Memory B cell (primary cell): ENCODE measurements around the gene DLGAP5.
A peak's percentile ranks its signal among the peaks of the same experiment; 100 is the strongest.

Experiments
- ATAC-seq: fragments of 150-1000 bp; cut with Tn5 transposase; 2 replicates; pipeline ENCODE4 v1.10.0; 2021; ENCODE audit warnings: low read depth, mild to moderate bottlenecking, moderate library complexity
- DNase-seq, 2 donors: peaks; one replicate each; pipeline ENCODE4 v3.0.0; 2022; ENCODE audit warnings: low spot score in 2 of 2
- H3K27ac Mint-ChIP-seq: one replicate; pipeline ENCODE4 v1.8.0; 2022; ENCODE audit warnings: mild to moderate bottlenecking, moderate library complexity, mixed read lengths
- H3K27me3 Mint-ChIP-seq: one replicate; pipeline ENCODE4 v1.8.0; 2022; ENCODE audit warnings: mixed read lengths
- H3K36me3 Mint-ChIP-seq: one replicate; pipeline ENCODE4 v1.8.0; 2022; ENCODE audit warnings: mild to moderate bottlenecking, mixed read lengths
- H3K4me1 Mint-ChIP-seq: one replicate; pipeline ENCODE4 v1.8.0; 2022; ENCODE audit warnings: mixed read lengths
- H3K4me3 Mint-ChIP-seq: one replicate; pipeline ENCODE4 v1.8.0; 2022; ENCODE audit warnings: mild to moderate bottlenecking, moderate library complexity, mixed read lengths
- H3K9me3 Mint-ChIP-seq: one replicate; pipeline ENCODE4 v1.8.0; 2022; ENCODE audit warnings: mixed read lengths

Gene DLGAP5, protein sequence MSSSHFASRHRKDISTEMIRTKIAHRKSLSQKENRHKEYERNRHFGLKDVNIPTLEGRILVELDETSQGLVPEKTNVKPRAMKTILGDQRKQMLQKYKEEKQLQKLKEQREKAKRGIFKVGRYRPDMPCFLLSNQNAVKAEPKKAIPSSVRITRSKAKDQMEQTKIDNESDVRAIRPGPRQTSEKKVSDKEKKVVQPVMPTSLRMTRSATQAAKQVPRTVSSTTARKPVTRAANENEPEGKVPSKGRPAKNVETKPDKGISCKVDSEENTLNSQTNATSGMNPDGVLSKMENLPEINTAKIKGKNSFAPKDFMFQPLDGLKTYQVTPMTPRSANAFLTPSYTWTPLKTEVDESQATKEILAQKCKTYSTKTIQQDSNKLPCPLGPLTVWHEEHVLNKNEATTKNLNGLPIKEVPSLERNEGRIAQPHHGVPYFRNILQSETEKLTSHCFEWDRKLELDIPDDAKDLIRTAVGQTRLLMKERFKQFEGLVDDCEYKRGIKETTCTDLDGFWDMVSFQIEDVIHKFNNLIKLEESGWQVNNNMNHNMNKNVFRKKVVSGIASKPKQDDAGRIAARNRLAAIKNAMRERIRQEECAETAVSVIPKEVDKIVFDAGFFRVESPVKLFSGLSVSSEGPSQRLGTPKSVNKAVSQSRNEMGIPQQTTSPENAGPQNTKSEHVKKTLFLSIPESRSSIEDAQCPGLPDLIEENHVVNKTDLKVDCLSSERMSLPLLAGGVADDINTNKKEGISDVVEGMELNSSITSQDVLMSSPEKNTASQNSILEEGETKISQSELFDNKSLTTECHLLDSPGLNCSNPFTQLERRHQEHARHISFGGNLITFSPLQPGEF

DNA sequence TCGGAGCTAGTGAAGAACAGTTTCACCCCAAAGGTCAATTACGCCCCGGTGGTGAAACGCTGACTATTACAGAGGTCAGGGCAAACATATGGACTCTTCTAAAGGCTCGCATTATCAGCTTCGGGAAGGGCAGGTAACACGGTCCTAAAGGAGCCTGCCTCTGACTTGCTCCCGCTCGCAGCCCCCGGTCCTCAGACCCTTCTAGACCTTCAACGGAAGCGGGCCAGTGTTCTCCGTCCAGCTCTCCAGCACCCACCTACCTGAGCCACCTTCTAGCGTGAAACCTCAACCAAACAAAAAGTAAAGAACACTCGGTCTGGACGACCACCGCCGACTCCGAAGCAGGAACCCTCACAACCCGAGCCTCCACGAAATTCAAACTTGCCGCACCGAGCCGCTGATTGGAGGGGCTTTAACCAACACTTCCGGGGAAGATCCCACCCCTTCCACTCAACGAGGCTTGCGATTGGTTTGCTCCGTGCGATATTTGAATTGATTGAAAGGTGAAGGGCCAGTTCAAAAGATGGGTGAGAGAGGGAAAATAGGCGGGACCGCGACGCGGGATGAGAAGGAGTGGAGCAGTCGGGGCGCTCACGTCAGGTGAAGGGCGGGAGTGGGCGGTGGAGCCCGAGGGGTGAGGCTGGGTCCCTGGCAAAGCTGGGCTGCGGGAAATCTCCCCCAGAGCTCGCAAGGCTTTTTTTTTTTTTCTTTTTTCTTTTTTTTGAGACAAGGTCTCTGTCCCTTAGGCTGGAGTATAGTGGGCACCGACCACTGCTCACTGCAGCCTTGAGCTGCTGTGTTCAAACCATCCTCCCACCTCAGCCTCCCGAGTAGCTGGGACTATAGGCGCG, at the start of gene DLGAP5:
Gene DLGAP5 (minus strand): TSS at position 383 of the 851 bp plus-strand sequence. CDS start 2,406 bp downstream, outside the sequence.
- ATAC-seq = peak; percentile 99
- DNase-seq = peak; percentile 66 to 70
- Mint-ChIP-seq H3K4me3 (peak within 1 kb of the TSS; percentile 93), H3K36me3 (no peaks in the 10 kb centered on the region), H3K9me3 (no peaks in the 10 kb centered on the region), H3K4me1 (peaks cover 11% of the 10 kb centered on the region), H3K27me3 (no peaks in the 10 kb centered on the region), H3K27ac (peak within 1 kb of the TSS; percentile 67)

DNA sequence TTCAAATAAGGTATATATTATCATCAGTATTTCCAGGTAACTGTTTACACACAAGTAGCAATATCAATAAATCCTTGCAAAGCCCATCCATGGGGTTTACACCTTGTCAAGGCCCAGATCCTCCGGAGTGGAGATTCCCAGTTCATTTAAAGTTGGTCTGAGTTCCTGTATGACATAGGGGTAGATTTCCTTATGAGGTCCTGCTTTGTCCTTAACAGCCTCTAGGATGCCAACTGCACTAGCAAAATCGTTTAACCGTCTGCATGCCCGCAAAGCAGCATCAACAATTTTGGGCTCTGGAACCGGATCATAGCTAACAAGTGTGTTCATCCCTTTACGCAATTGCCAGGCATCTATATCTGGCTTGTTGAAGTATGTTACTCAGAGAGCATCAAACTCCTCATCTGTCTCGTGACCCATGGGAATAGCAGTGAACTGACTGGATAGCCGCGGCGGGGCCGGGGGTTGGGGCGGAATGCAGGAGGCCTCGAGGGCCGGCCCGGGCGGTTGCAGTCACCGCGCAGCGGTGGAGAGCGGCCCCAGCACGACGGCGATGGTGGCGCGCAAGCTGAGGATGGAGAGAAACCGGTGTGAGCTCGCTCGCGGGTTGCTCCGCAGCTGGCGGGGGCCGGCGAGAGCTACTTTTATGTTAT, 49.3 kb upstream of the DLGAP5 start:
- peaks cover 5% of the 10 kb centered on the region for H3K27me3 Mint-ChIP-seq
- no peak overlapping the region for H3K27ac Mint-ChIP-seq
- H3K36me3 Mint-ChIP-seq = no peaks in the 10 kb centered on the region
- H3K4me3 Mint-ChIP-seq = no peak overlapping the region
- no peak for DNase-seq
- no peak for ATAC-seq
- peaks cover 6% of the 10 kb centered on the region for H3K4me1 Mint-ChIP-seq
- no peaks in the 10 kb centered on the region for H3K9me3 Mint-ChIP-seq

DNA sequence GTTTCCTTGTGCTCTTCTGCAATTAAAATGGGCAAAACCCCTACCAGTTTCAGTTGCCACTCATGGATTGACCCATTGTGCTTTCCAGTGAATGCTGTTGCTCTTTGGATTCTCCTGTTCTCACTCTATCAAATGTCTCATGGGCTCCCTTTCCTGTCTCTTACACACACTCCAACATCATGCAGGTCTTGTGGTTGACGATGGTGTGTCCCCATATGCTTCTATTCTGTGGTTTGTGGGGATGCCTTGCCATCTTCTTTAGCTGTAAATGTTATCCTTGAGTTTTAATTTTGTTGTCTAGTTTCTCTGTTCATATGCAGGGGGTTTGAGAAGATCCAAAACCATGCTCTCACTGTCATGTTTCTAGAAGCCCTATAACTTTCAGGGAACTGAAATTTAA, 47.9 kb upstream of the DLGAP5 start:
- H3K9me3 Mint-ChIP-seq = peaks cover 5% of the 10 kb centered on the region
- H3K4me1 Mint-ChIP-seq = peaks cover 11% of the 10 kb centered on the region
- no peak overlapping the region for H3K27ac Mint-ChIP-seq
- no peak for DNase-seq
- H3K4me3 Mint-ChIP-seq = no peak overlapping the region
- peaks cover 4% of the 10 kb centered on the region for H3K27me3 Mint-ChIP-seq
- no peaks in the 10 kb centered on the region for H3K36me3 Mint-ChIP-seq
- no peak for ATAC-seq

DNA sequence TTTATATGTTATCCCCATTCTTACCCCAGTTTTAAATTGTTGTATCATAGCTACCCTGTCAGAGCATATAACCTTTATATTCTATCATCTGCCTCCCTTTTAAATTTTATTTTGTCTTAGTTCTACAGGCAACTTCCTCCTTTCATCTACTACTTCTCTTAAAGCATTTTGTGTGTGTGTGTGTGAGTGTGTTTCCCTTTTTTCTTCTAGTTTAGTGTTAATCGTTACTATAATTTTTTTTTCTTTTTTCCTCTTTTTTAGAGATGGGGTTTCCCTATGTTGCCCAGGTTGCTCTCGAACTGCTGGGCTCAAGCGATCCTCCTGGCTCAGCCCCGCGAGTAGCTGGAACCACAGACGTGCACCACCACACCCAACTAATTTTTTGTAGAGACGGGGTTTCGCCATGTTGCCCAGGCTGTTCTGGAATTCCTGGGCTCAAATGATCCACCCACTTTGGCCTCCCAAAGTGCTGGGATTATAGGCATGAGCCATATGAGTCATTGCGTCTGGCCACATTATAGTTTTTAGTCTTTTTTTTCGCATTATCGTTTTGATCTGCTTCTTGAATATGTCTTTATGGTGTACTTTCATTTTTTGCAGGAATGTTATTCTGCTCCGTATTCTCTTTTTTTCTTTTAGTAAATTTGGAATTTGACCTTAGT, 46.8 kb upstream of the DLGAP5 start:
- H3K27ac Mint-ChIP-seq = no peak overlapping the region
- peaks cover 4% of the 10 kb centered on the region for H3K27me3 Mint-ChIP-seq
- H3K4me1 Mint-ChIP-seq = peaks cover 11% of the 10 kb centered on the region
- H3K36me3 Mint-ChIP-seq = no peaks in the 10 kb centered on the region
- H3K9me3 Mint-ChIP-seq = peaks cover 5% of the 10 kb centered on the region
- ATAC-seq (peak; percentile 48), DNase-seq (peak in 1 of 2 donors; percentile 16)
- no peak overlapping the region for H3K4me3 Mint-ChIP-seq

DNA sequence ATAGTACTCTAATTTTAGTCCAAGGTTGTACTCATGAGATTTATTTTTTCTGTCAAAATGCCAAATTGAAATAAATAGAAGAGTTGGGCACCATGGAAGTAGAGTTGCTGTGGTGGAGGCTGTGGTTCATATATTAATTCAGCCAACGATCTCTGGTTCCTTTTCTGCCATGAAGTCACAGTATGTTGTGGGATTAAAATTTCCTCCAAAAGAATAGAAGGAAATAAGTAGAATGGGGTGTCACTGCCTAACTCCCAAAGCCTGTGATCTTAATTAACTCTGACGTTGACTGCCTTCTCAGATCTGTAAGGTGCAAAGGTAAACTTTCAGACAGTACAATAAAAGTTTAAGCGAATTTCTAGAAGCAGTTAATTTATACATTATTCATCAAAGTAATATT, 42.2 kb upstream of the DLGAP5 start:
- DNase-seq = no peak
- no peaks in the 10 kb centered on the region for H3K36me3 Mint-ChIP-seq
- H3K27me3 Mint-ChIP-seq = peaks cover 4% of the 10 kb centered on the region
- H3K27ac Mint-ChIP-seq = no peak overlapping the region
- no peak overlapping the region for H3K4me3 Mint-ChIP-seq
- H3K9me3 Mint-ChIP-seq = peaks cover 5% of the 10 kb centered on the region
- peaks cover 10% of the 10 kb centered on the region for H3K4me1 Mint-ChIP-seq
- ATAC-seq = no peak

DNA sequence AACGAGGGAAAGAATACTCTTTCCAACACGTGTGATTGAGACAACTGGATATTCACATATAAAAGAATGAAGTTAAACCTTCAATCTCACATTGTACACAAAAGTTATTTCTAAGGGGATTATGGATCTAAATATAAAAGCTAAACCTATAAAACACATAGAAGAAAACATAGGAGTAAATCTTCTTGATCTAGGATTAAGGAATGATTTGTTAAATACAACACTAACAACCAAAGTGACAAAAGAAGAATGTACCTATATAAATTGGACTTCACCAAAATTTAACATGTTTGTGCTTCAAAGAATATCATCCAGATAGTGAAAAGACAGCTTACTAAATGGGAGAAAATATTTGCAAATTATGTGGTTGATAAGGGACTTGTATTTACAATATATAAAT, 36.9 kb upstream of the DLGAP5 start:
- H3K4me3 Mint-ChIP-seq = no peak overlapping the region
- no peak for DNase-seq
- H3K4me1 Mint-ChIP-seq = no peaks in the 10 kb centered on the region
- H3K27me3 Mint-ChIP-seq = peaks cover 4% of the 10 kb centered on the region
- no peak for ATAC-seq
- H3K27ac Mint-ChIP-seq = no peak overlapping the region
- H3K9me3 Mint-ChIP-seq = peaks cover 3% of the 10 kb centered on the region
- no peaks in the 10 kb centered on the region for H3K36me3 Mint-ChIP-seq

DNA sequence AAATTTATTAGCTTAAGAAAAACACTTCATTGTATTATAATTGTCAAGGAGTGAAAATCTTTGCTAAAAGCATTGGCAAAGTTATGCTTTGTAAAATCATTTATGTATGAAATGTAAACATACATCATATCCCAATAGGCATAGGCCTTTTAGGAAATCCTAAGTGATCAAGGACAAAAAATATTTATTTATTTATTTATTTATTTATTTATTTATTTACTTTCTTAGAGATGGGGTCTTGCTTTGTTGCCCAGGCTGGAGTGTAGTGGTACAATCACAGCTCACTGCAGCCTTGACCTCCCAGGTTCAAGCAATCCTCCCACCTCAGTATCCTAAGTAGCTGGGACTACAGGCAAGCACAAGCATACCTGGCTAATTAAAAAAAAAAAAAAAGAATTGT, 32.0 kb upstream of the DLGAP5 start:
- peaks cover 2% of the 10 kb centered on the region for H3K4me1 Mint-ChIP-seq
- H3K36me3 Mint-ChIP-seq = no peaks in the 10 kb centered on the region
- H3K9me3 Mint-ChIP-seq = peaks cover 3% of the 10 kb centered on the region
- DNase-seq (no peak), ATAC-seq (no peak)
- H3K4me3 Mint-ChIP-seq = no peak overlapping the region
- no peak overlapping the region for H3K27ac Mint-ChIP-seq
- no peaks in the 10 kb centered on the region for H3K27me3 Mint-ChIP-seq

DNA sequence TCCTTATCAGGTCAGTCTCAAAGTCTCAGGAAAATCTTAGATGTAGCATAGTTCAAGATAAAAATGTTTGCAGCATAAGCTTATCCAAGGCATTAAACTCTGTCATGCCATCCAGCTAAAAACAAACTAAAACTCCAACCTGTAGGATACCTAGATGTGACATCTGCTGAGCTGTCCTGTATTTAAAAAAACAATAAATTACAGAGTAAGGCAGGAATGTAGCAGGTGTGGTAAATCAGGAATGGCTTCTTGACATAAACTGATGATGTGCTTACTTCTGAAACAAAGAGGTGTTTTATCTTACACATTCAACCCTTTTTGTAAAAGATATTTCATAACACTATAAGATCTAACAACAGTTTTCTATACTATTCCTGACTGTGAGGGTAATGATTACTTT, 30.6 kb upstream of the DLGAP5 start:
- Mint-ChIP-seq H3K36me3 (no peaks in the 10 kb centered on the region), H3K27me3 (no peaks in the 10 kb centered on the region), H3K9me3 (peaks cover 3% of the 10 kb centered on the region), H3K27ac (no peak overlapping the region), H3K4me3 (no peak overlapping the region), H3K4me1 (peaks cover 2% of the 10 kb centered on the region)
- DNase-seq (no peak), ATAC-seq (no peak)

DNA sequence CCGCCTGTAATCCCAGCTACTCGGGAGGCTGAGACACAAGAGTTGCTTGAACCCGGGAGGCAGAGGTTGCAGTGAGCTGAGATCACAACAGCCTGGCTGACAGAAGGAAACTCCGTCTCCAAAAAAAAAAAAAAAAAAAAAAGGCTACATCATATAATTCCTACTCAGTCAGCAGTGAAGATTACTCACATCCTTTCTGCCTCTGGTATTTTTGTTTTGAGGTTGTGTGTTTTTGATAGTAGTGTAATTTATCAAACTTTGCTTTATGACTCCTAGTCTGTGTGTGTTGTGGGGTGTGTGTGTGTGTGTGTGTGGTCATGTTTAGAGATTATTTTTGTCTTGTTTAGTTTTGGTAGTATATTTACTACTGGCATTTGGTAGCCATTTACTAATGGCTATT, 29.8 kb upstream of the DLGAP5 start:
- Mint-ChIP-seq H3K36me3 (no peaks in the 10 kb centered on the region), H3K27ac (no peak overlapping the region), H3K4me3 (no peak overlapping the region), H3K27me3 (no peaks in the 10 kb centered on the region), H3K4me1 (peaks cover 2% of the 10 kb centered on the region), H3K9me3 (peaks cover under 1% of the 10 kb centered on the region)
- DNase-seq (no peak), ATAC-seq (no peak)

DNA sequence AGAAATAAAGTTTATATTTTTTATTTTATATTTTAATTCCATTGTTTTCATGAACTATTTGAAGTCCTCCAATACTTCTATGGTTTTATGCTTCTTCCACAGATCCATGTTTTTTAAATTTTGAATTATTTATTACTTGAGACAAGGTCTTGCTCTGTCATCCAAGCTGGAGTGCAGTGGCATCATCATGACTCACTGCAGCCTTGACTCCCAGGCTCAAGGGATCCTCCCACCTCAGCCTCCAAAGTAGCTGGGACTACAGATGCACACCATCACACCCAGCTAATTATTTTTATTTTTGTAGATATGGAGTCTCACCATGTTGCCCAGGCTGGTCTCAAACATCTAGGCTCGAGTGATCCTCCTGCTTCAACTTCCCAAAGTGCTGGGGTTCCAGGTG, 28.8 kb upstream of the DLGAP5 start:
- Mint-ChIP-seq H3K27me3 (no peaks in the 10 kb centered on the region), H3K27ac (no peak overlapping the region), H3K4me3 (no peak overlapping the region), H3K36me3 (no peaks in the 10 kb centered on the region), H3K9me3 (no peaks in the 10 kb centered on the region), H3K4me1 (peaks cover 2% of the 10 kb centered on the region)
- ATAC-seq = no peak
- DNase-seq = no peak

DNA sequence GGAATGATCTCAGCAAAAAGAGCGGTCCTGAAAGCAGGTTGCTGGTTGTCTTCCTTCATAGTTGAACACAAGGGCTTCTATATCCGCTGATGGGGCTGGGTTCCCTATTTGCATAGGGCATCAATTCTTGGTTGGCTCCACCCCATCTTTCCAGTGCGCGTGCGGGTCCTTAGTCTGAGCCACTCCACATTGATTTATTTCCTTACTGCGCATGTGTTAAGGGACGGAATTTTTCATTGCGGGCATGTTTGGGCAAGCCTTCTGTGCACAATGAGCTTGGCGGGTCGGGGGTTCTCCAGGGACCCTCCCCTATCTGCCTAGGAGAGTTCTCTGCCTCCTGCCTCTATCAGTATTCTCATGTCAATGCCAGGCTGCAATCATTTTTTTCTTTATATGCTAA, 21.2 kb upstream of the DLGAP5 start:
- ATAC-seq (no peak), DNase-seq (no peak)
- H3K27me3 Mint-ChIP-seq = no peaks in the 10 kb centered on the region
- H3K36me3 Mint-ChIP-seq = no peaks in the 10 kb centered on the region
- H3K27ac Mint-ChIP-seq = no peak overlapping the region
- H3K9me3 Mint-ChIP-seq = no peaks in the 10 kb centered on the region
- no peak overlapping the region for H3K4me3 Mint-ChIP-seq
- peaks cover 3% of the 10 kb centered on the region for H3K4me1 Mint-ChIP-seq

DNA sequence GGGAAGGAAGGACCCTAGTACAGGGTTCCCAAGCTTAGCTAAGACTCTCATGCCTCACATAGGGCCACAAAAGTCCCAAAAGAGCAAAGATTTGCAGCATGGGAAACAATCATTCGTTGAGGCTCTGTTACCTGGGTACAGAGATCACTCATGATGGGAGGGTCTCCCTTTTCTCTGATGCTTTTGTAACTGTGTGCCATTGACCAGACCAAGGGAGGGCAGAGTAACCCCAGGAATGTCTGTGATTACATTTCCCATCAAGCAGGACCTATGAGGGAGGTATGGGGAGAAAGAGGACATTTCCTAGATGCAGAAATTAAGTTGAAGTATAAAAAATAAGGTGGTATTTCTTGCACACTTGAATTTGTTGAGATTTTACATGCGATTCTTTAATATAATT, 16.4 kb upstream of the DLGAP5 start:
- H3K27ac Mint-ChIP-seq = no peak overlapping the region
- no peak for ATAC-seq

DNA sequence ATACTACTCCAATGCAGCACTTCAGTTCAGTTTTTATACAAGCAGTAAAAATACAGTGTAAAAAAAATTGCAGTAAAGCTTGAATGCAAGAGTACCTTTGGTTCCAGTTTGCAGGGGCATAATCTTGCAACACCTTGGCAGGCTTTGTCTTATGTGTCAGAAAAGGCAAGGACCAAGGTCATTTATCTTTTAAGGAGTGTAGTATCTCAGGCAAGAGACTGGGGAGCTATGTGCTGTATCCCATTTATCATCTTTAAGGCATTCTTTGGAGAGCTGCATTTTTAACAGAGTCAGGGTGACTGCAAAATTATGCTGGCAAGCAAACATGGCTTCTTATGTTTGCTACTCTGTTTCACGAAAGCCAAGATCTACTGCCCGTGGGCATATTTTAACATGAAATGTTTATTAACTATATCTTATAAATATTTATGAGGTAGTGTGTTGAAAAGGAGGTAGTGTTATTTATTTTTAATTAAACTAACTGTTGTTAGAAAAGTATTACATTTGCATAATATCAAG, 14.8 kb upstream of the DLGAP5 start:
- ATAC-seq (no peak), DNase-seq (no peak)
- Mint-ChIP-seq H3K27me3 (no peaks in the 10 kb centered on the region), H3K4me1 (no peaks in the 10 kb centered on the region), H3K36me3 (no peaks in the 10 kb centered on the region), H3K9me3 (no peaks in the 10 kb centered on the region), H3K4me3 (no peak overlapping the region), H3K27ac (no peak overlapping the region)

More for the DNA sequence above, 16.4 kb upstream of the DLGAP5 start:
- H3K9me3 Mint-ChIP-seq = no peaks in the 10 kb centered on the region
- no peaks in the 10 kb centered on the region for H3K27me3 Mint-ChIP-seq
- H3K36me3 Mint-ChIP-seq = no peaks in the 10 kb centered on the region
- no peaks in the 10 kb centered on the region for H3K4me1 Mint-ChIP-seq
- H3K4me3 Mint-ChIP-seq = no peak overlapping the region
- DNase-seq = no peak
